PFSK-1 (cell line): ENCODE data around the gene SIAH2.

Experiments used
- POLR2AphosphoS5 ChIP-seq: IDR thresholded peaks from 2 replicates; pipeline ENCODE4 v1.6.1; 2012; ENCODE audit warnings: low read depth, mild to moderate bottlenecking, control low read depth, low read length, moderate library complexity
- TAF1 ChIP-seq: IDR thresholded peaks from 2 replicates; pipeline ENCODE4 v1.6.1; 2012; ENCODE audit warnings: low read length, control low read depth, borderline replicate concordance; ENCODE audit not compliant: insufficient read depth

DNA sequence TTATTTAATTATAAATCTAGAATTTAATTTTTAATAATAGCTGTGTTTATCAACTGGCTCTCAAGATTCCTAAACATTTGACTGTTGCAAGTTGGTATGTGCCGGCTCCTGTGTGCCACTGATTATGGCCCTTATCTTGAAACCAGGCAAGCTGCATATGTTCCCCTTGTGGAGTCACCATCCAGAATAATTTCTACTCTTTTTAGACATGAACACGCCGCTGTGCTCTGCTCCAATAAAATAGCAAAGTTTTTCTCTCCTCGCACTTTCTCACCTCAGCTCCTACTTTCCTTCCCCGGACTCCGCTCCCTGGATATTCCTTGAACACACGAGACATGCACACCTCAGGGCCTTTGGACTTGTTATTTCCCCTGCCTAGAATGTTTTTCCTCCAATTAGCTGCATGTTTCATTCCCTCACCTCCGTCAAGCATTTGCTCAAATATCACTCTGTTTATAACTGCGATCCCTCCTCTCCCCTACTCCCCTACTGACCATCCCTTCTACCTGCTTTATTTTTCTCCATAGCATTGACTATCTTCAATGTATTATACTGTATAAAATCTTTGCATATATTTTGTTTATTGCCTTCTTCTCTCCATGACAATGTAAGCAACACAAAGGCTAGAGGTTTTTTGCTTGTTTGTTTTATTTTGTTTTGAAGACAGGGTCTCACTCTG, 33.1 kb downstream of the SIAH2 start:
- TF ChIP-seq TAF1 = no peak
- TF ChIP-seq POLR2AphosphoS5 = no peak
